ENCODE measurements around the gene DLG5.
"Not testable (repeated sequence)": the region's sequence is repeated elsewhere in the genome, so short reads cannot be mapped to it uniquely, and the experiment has no call there.

DLG5 gene

DNA sequence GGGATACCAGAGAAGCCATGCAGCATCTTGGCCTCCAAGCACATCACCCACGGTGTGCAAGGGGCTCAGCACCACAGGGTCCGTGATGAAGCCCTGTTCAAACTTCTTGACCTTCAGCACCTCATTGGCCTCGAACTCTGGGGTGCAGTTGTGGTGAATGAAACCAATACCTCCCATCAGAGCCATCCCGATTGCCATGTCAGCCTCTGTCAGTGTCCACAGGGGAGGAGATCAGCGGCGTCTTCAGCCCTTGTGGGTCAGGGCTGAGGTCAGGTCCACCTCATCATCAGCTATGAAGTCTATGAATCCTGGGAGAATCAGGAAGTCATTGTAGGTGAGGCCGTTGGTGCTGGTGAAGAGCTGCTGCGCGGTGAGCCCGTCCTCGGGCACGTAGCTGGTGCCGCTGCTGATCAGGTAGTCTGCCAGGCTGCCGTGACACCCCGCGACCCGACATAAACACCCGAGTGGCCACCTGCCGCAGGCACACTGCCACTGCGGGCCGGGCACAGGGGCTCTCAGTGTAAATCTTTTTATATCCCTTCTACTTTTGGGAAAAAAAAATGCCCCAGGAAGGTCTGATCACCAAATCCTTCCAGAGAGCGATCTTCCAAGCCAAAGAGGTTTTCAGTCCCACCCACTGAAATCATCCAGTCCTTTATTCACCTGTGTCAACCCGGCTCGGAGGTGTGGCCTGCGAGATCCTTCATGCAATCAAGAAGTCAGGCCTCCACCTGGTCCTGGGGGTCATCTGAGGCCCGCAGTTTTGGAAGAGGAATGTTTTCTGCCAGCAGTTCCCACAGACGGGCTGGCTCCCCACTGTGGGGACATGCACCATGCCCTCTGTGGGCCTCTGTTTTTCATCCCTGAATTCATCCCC, 144.9 kb downstream of the DLG5 start:
- H3K4me3 ChIP-seq (ENCODE audit: low read depth, low read length): no peak overlapping the region
- TF ChIP-seq, protein P1, sequence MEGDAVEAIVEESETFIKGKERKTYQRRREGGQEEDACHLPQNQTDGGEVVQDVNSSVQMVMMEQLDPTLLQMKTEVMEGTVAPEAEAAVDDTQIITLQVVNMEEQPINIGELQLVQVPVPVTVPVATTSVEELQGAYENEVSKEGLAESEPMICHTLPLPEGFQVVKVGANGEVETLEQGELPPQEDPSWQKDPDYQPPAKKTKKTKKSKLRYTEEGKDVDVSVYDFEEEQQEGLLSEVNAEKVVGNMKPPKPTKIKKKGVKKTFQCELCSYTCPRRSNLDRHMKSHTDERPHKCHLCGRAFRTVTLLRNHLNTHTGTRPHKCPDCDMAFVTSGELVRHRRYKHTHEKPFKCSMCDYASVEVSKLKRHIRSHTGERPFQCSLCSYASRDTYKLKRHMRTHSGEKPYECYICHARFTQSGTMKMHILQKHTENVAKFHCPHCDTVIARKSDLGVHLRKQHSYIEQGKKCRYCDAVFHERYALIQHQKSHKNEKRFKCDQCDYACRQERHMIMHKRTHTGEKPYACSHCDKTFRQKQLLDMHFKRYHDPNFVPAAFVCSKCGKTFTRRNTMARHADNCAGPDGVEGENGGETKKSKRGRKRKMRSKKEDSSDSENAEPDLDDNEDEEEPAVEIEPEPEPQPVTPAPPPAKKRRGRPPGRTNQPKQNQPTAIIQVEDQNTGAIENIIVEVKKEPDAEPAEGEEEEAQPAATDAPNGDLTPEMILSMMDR (IDR thresholded peaks at IDR 0.05; ENCODE audit: insufficient read depth, low read length, missing control alignments): no peak
- DNase-seq (ENCODE audit: low read depth, low spot score): no peak
- ChIA-PET POLR2A (no interaction called here), CTCF (no interaction called here)

DNA sequence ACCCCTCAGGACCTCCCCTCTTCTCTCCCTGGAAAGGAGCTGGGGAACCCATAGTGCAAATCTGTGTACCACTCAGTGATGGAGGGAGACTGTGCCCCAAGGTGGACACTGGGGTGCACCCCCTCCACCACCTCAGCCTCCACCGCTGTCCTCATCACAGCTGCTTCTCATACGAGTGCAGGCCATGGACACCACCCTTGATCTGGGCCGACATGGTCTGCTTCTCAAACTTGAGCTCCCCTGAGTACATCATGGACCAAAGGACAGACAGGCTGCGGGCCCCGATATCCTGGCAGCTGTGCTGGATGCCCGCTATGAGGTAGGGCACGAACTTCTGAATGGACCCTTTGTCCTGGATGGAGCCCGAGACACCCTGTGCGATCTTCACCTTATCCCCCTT, 146.4 kb downstream of the DLG5 start:
- POLR2A ChIA-PET: no interaction called here
- H3K4me3 ChIP-seq (ENCODE audit: low read depth, low read length): no peak overlapping the region
- CTCF ChIA-PET: interaction anchor here (1.1 kb wide), 1 partner anchor 24 kb away, joined by 4 read pairs; no protein-coding TSS in a partner anchor
- DNase-seq (ENCODE audit: low read depth, low spot score): no peak
- TF ChIP-seq, protein P1 (IDR thresholded peaks at IDR 0.05; ENCODE audit: insufficient read depth, low read length, missing control alignments): no peak

DNA sequence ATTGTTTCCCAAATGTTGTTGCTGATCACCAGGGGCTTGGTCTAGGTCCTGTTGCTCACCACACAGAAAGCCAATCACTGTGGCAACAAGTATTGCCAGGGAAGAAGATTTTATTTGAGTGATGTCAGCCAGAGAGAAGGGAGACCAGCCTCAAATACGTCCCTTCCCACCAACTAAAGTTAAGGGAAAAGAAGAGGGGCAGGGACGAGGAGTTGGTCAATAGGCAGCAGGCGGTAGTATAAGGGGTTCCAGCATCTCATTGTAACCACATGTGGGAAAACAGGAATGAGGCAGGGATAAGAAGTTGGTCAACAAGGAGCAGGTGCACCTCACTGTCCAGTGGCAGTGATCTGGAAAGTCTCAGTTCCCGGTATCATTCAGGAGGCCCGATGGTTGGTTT, 150.1 kb downstream of the DLG5 start:
- DNase-seq (ENCODE audit: low read depth, low spot score): no peak
- TF ChIP-seq, protein P1 (IDR thresholded peaks at IDR 0.05; ENCODE audit: insufficient read depth, low read length, missing control alignments): no peak
- no peak overlapping the region for H3K4me3 ChIP-seq (ENCODE audit: low read depth, low read length)
- ChIA-PET CTCF (interaction anchor here (1.4 kb wide), 1 partner anchor 12 kb away, joined by 4 read pairs; no protein-coding TSS in a partner anchor), POLR2A (no interaction called here)

DNA sequence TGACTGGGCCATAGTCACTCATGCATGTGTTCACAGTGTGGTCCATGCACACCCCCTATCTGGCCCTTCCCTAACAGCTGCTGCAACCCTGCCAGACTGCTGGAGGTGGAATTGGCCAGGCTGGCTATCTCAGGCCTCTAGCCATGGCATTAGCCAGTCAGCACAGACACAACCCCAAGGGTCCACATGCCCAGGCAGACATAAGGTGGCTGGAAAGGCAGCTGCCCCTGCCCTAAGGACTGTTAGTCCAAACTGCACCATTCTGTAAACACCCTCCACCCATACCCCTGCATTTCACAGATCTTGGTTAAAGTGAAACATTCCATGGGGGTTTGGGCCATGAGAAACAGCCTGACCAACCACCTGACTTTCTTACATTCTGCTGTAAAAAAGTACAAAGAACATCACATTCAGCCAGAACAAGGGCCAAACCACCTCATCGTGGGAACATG, 151.6 kb downstream of the DLG5 start:
- no peak for DNase-seq (ENCODE audit: low read depth, low spot score)
- ChIA-PET POLR2A (no interaction called here), CTCF (interaction anchor here (0.8 to 1.1 kb wide), 2 partner anchors 14 to 18 kb away, joined by 3 read pairs; no protein-coding TSS in a partner anchor)
- TF ChIP-seq, protein P1 (IDR thresholded peaks at IDR 0.05; ENCODE audit: insufficient read depth, low read length, missing control alignments): no peak
- no peak overlapping the region for H3K4me3 ChIP-seq (ENCODE audit: low read depth, low read length)

DNA sequence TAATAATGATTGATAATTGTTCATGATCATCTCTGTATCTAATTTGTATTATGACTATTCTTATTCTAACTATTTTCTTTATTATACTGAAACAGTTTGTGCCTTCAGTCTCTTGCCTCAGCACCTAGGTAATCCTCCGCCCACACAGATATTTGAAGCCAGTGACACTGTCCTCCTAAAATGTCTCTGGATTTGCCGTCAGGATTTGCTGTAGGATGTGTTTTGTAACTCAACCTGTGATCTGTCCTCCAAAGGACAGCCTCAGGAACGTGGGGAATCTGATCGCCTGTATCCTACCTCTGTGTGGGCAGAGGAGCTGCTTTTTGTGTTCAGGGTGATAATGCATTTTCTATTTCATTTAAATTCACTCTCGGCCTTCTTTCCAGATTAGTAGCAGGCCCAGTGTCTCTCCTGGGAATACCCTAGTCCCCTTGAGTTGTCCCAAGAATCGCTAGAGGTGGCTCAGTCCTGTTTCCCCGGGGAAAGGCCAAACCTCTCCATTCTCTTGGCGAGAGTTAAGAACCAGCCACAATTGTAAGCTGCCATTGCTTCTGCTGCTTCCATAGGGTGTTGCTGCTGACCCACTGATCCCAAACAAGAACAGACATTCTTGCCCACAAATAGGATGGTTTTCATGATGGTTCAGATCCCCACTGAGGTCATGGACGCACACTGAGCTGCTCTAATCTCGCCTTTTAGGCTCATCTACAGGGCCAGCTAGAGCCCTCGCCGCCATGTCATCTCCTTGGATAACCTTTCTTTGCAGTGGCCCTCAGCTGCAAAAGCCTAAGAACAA, 152.7 kb downstream of the DLG5 start:
- POLR2A ChIA-PET: no interaction called here
- CTCF ChIA-PET: interaction anchor here (0.8 to 1.1 kb wide), 2 partner anchors 13 to 17 kb away, joined by 3 read pairs; no protein-coding TSS in a partner anchor
- no peak for DNase-seq (ENCODE audit: low read depth, low spot score)
- TF ChIP-seq, protein P1 (IDR thresholded peaks at IDR 0.05; ENCODE audit: insufficient read depth, low read length, missing control alignments): no peak
- no peak overlapping the region for H3K4me3 ChIP-seq (ENCODE audit: low read depth, low read length)

DNA sequence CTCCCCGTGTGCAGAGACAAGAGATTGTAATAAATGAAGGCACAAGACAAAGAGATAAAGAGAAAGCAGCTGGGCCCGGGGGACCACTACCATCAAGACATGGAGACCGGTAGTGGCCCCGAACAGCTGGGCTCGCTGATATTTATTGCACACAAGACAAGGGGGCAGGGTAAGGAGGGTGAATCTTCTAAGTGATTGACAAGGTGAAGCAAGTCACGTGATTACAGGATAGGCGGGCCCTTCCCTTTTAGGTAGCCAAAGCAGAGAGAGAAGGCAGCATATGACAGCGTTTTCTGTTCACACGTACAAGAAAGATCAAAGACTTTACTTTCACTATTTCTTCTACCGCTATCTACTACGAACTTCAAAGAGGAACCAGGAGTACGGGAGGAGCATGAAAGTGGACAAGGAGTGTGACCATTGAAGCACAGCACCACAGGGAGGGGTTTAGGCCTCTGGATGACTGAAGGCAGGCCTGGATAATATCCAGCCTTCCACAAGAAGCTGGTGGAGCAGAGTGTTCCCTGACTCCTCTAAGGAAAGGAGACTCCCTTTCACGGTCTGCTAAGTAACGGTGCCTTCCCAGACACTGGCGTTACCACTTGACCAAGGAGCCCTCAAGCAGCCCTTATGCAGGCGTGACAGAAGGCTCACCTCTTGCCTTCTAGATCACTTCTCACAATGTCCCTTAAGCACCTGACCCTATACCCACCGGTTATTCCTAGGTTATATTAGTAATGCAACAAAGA, 153.5 kb downstream of the DLG5 start:
- DNase-seq (ENCODE audit: low read depth, low spot score); POLR2A ChIA-PET; H3K4me3 ChIP-seq (ENCODE audit: low read depth, low read length); CTCF ChIA-PET: not testable (repeated sequence)
